HEK293 (cell line): ENCODE measurements around the gene MSI2.
A peak's percentile ranks its signal among the peaks of the same experiment; 100 is the strongest.

Experiments
- CTCF ChIA-PET: fragments of 350-600 bp; formaldehyde crosslinking; extraction: SDS; loops from one replicate; lab custom pipeline; 2021; ENCODE audit warnings: antibody characterized with exemption; lab: Yijun Ruan, JAX
- POLR2A ChIA-PET: fragments of 300-600 bp; formaldehyde crosslinking; extraction: SDS; loops from one replicate; lab custom pipeline; 2020; ENCODE audit warnings: antibody characterized with exemption, inconsistent platforms; lab: Yijun Ruan, JAX
- H3K27ac ChIP-seq: fragments of 200-500 bp; sonication (Bioruptor generic); 2 replicates; pipeline ENCODE4 v1.5.1; 2014; ENCODE audit warnings: low read depth, low read length, control low read depth, inconsistent platforms; ENCODE audit errors: extremely low read depth
- H3K36me3 ChIP-seq, 2 experiments: fragments of 200-500 bp in 1 of 2; sonication (Bioruptor generic) in 1 of 2; 1 replicate in 1 of 2; 2 replicates in 1 of 2; pipeline ENCODE4 v1.5.1; 2014 to 2017; ENCODE audit warnings: inconsistent platforms in 2 of 2, low read length in 2 of 2; ENCODE audit not compliant: control insufficient read depth in 2 of 2, insufficient read depth in 1 of 2
- H3K4me1 ChIP-seq: fragments of 200-500 bp; sonication (Bioruptor generic); 2 replicates; pipeline ENCODE4 v1.5.1; 2014; ENCODE audit warnings: mild to moderate bottlenecking, low read length, inconsistent platforms; ENCODE audit not compliant: control insufficient read depth, insufficient read depth
- H3K4me3 ChIP-seq: 2 replicates; pipeline ENCODE4 v1.5.1; 2011; ENCODE audit warnings: low read depth, mild to moderate bottlenecking, control low read depth, low read length, moderate library complexity
- H3K9me3 ChIP-seq: fragments of 200-500 bp; sonication (Bioruptor generic); 2 replicates; pipeline ENCODE4 v1.5.1; 2014; ENCODE audit warnings: low read depth, low read length, inconsistent platforms; ENCODE audit not compliant: control insufficient read depth, insufficient read depth
- ATF2 ChIP-seq: fragments of 450-650 bp; formaldehyde crosslinking; IDR thresholded peaks from 2 replicates; pipeline ENCODE4 v1.5.1; 2016; ENCODE audit warnings: missing biosample characterization, missing genetic modification characterization, low read depth
- EGR2 ChIP-seq: fragments of 450-650 bp; formaldehyde crosslinking; IDR thresholded peaks from 2 replicates; pipeline ENCODE4 v1.5.1; 2016; ENCODE audit warnings: low read depth, missing biosample characterization, missing genetic modification characterization
- FEZF1 ChIP-seq: fragments of 450-650 bp; formaldehyde crosslinking; IDR thresholded peaks from 2 replicates; pipeline ENCODE4 v1.5.1; 2016; ENCODE audit warnings: missing biosample characterization, missing genetic modification characterization
- GLIS1 ChIP-seq: fragments of 450-650 bp; formaldehyde crosslinking; IDR thresholded peaks from 2 replicates; pipeline ENCODE4 v1.5.1; 2016; ENCODE audit warnings: missing biosample characterization, missing genetic modification characterization
- KLF16 ChIP-seq: fragments of 450-650 bp; formaldehyde crosslinking; IDR thresholded peaks from 2 replicates; pipeline ENCODE4 v1.5.1; 2017; ENCODE audit warnings: missing biosample characterization, missing genetic modification characterization
- PRDM6 ChIP-seq: fragments of 450-650 bp; formaldehyde crosslinking; IDR thresholded peaks from 2 replicates; pipeline ENCODE4 v1.5.1; 2017; ENCODE audit warnings: missing biosample characterization, missing genetic modification characterization
- ZBTB21 ChIP-seq: fragments of 450-650 bp; formaldehyde crosslinking; IDR thresholded peaks from 2 replicates; pipeline ENCODE4 v1.5.1; 2017; ENCODE audit warnings: missing biosample characterization, missing genetic modification characterization
- ZBTB8A ChIP-seq: fragments of 450-650 bp; formaldehyde crosslinking; IDR thresholded peaks from 2 replicates; pipeline ENCODE4 v1.5.1; 2016; ENCODE audit warnings: missing biosample characterization, missing genetic modification characterization
- ZEB2 ChIP-seq: fragments of 450-650 bp; formaldehyde crosslinking; IDR thresholded peaks from 2 replicates; pipeline ENCODE4 v1.5.1; 2016; ENCODE audit warnings: missing biosample characterization, missing genetic modification characterization
- ZIC2 ChIP-seq: fragments of 450-650 bp; formaldehyde crosslinking; IDR thresholded peaks from 2 replicates; pipeline ENCODE4 v1.5.1; 2016; ENCODE audit warnings: missing biosample characterization, missing genetic modification characterization
- ZNF121 ChIP-seq: fragments of 450-650 bp; formaldehyde crosslinking; IDR thresholded peaks from 2 replicates; pipeline ENCODE4 v1.5.1; 2016; ENCODE audit warnings: missing biosample characterization, missing genetic modification characterization
- ZNF133 ChIP-seq: fragments of 450-650 bp; formaldehyde crosslinking; IDR thresholded peaks from 2 replicates; pipeline ENCODE4 v1.5.1; 2016; ENCODE audit warnings: missing biosample characterization, missing genetic modification characterization
- ZNF23 ChIP-seq: fragments of 450-650 bp; formaldehyde crosslinking; IDR thresholded peaks from 2 replicates; pipeline ENCODE4 v1.5.1; 2016; ENCODE audit warnings: missing biosample characterization, missing genetic modification characterization, borderline replicate concordance
- ZNF311 ChIP-seq: fragments of 450-650 bp; formaldehyde crosslinking; IDR thresholded peaks from 2 replicates; pipeline ENCODE4 v1.5.1; 2017; ENCODE audit warnings: missing biosample characterization, missing genetic modification characterization, borderline replicate concordance
- ZNF354C ChIP-seq: fragments of 450-650 bp; formaldehyde crosslinking; IDR thresholded peaks from 2 replicates; pipeline ENCODE4 v1.5.1; 2016; ENCODE audit warnings: missing biosample characterization, missing genetic modification characterization, low read depth, borderline replicate concordance
- ZNF362 ChIP-seq: fragments of 450-650 bp; formaldehyde crosslinking; IDR thresholded peaks from 2 replicates; pipeline ENCODE4 v1.5.1; 2016; ENCODE audit warnings: missing biosample characterization, missing genetic modification characterization
- ZNF398 ChIP-seq: fragments of 450-650 bp; formaldehyde crosslinking; IDR thresholded peaks from 2 replicates; pipeline ENCODE4 v1.5.1; 2017; ENCODE audit warnings: missing biosample characterization, missing genetic modification characterization
- ZNF610 ChIP-seq: fragments of 450-650 bp; formaldehyde crosslinking; IDR thresholded peaks from 2 replicates; pipeline ENCODE4 v1.5.1; 2016; ENCODE audit warnings: missing biosample characterization, missing genetic modification characterization, borderline replicate concordance
- ZNF626 ChIP-seq: fragments of 450-650 bp; sonication (Bioruptor Pico); formaldehyde crosslinking; IDR thresholded peaks from 2 replicates; pipeline ENCODE4 v1.5.1; 2018; ENCODE audit warnings: missing biosample characterization, missing genetic modification characterization, inconsistent platforms
- ZNF692 ChIP-seq: fragments of 450-650 bp; formaldehyde crosslinking; IDR thresholded peaks from 2 replicates; pipeline ENCODE4 v1.5.1; 2016; ENCODE audit warnings: missing biosample characterization, missing genetic modification characterization
- ZNF830 ChIP-seq: fragments of 450-650 bp; IDR thresholded peaks from 2 replicates; pipeline ENCODE4 v1.5.0; 2018; ENCODE audit warnings: missing biosample characterization, missing genetic modification characterization, low read depth, mild to moderate bottlenecking, moderate library complexity
- ZSCAN16 ChIP-seq: fragments of 450-650 bp; formaldehyde crosslinking; IDR thresholded peaks from 2 replicates; pipeline ENCODE4 v1.5.1; 2016; ENCODE audit warnings: missing biosample characterization, missing genetic modification characterization

The MSI2 gene

GRCh38 chr17:57362797-57363556 lies 106.7 kb downstream of the MSI2 start (continued):
- no peak for TF ChIP-seq ZNF398
- TF ChIP-seq ZNF362 (tag by site-specific recombination) = no peak
- no peak for TF ChIP-seq KLF16 (tag by site-specific recombination)
- no peak for TF ChIP-seq EGR2 (tag by site-specific recombination)
- no peak for TF ChIP-seq ZEB2 (tag by site-specific recombination)
- no peak for TF ChIP-seq ZNF626 (tag by site-specific recombination)
- TF ChIP-seq ZNF354C = no peak
- no peak for TF ChIP-seq ZSCAN16
- TF ChIP-seq ZNF133 (tag by site-specific recombination) = no peak
- TF ChIP-seq ZNF830 = no peak
- no peak for TF ChIP-seq ZNF23 (tag by site-specific recombination)
- TF ChIP-seq ZBTB21 (tag by site-specific recombination) = peak; percentile 51; the same call in 1 of the 2 replicates
- TF ChIP-seq ZNF311 (tag by site-specific recombination) = no peak
- TF ChIP-seq ATF2 (tag by site-specific recombination) = 0 out of 2 replicates have a peak, but pooled peaks have one; percentile 9
- TF ChIP-seq ZNF610 (tag by site-specific recombination) = no peak

GRCh38 chr17:57363580-57363979 lies 107.3 kb downstream of the MSI2 start:
- H3K4me3 ChIP-seq = no peak overlapping the region
- no peaks in the 10 kb centered on the region for H3K36me3 ChIP-seq
- ChIA-PET POLR2A (no interaction called here), CTCF (interaction anchor here (1.1 to 1.5 kb wide), 2 partner anchors 9 to 120 kb away, joined by 3 to 5 read pairs; no protein-coding TSS in a partner anchor)
- no peaks in the 10 kb centered on the region for H3K9me3 ChIP-seq
- TF ChIP-seq ZNF121 (0 out of 2 replicates have a peak, but pooled peaks have one; percentile 49), ZBTB21 (tag by site-specific recombination) (no peak), ZBTB8A (0 out of 2 replicates have a peak, but pooled peaks have one; percentile 2)
- H3K27ac ChIP-seq = no peak overlapping the region
- H3K4me1 ChIP-seq = peaks cover 17% of the 10 kb centered on the region

- POLR2A ChIA-PET = no interaction called here
- TF ChIP-seq PRDM6 (tag by site-specific recombination) (peak; percentile 58; the same call in 1 of the 2 replicates), GLIS1 (tag by site-specific recombination) (peak; percentile 46; the same call in 1 of the 2 replicates), ZNF692 (tag by site-specific recombination) (no peak), ZIC2 (tag by site-specific recombination) (peak; percentile 79), FEZF1 (tag by site-specific recombination) (peak; percentile 69)
- CTCF ChIA-PET = interaction anchor here (0.6 to 1.5 kb wide), 2 partner anchors 121 to 376 kb away, joined by 3 to 5 read pairs; no protein-coding TSS in a partner anchor
- Histone ChIP-seq H3K9me3 (no peaks in the 10 kb centered on the region), H3K27ac (no peak overlapping the region), H3K4me1 (peaks cover 17% of the 10 kb centered on the region), H3K36me3 (no peaks in the 10 kb centered on the region), H3K4me3 (no peak overlapping the region)
Observed at GRCh38 chr17:57363998-57364643, 107.8 kb downstream of the MSI2 start.
